HG02970 (cell line): ENCODE measurements around the gene GGACT.
"Not testable (repeated sequence)": the region's sequence is repeated elsewhere in the genome, so short reads cannot be mapped to it uniquely, and the experiment has no call there.

ENCODE experiments used
- ATAC-seq: cut with Tn5 transposase; IDR thresholded peaks from one replicate; pipeline ENCODE4 v1.9.1; 2021; ENCODE audit warnings: mild to moderate bottlenecking, moderate library complexity, moderate number of reproducible peaks; ENCODE audit not compliant: unreplicated experiment, low FRiP score

GGACT gene

DNA sequence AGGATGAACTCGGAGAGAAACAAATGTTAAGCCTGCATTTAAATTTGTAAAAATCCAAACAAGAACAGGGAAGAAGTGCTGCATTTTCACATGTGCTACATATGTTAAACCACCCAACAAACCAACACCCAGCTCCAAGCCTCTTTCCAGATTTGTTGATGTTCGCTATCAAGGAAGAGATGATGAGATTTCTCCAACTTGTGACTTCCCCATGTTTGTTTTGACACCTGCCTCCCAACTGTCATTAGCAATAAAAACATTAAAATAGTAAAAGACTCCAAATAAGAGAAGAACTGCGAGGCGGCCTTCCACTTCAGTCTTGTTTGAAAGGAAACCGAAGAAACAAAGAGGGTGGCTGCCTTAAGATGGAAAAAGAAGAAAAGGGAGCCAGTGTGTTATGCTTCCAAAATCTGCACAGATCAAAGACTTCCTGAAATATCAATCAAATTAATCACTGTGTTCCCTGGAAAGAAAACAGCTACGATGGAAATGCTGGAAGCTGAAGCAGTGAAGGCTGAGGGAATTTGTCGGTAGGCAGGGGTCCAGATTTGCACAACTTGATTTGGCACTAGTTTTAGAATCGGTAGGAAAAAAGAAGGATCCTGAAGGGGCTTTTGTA, 14.0 kb upstream of the GGACT start:
- no peak for ATAC-seq

DNA sequence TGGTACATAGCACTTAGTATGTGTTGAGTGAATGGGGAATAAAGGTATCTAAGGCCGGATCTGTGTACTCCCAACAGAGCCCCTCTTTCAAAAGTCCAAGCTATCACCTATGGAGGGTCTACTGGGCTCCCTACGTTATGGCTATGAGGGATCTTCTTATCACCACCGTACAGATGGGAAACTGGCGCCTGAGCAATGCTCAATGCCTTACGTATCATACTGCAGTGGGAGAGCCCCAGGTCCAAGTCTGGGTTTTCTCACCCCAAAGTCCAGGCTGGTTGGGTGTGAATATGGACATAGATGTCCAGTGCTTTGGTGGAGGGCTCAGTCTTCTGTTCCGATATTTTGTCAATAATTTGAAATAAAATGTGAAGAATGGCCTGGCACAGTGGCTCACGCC, 13.1 kb upstream of the GGACT start:
- no peak for ATAC-seq

DNA sequence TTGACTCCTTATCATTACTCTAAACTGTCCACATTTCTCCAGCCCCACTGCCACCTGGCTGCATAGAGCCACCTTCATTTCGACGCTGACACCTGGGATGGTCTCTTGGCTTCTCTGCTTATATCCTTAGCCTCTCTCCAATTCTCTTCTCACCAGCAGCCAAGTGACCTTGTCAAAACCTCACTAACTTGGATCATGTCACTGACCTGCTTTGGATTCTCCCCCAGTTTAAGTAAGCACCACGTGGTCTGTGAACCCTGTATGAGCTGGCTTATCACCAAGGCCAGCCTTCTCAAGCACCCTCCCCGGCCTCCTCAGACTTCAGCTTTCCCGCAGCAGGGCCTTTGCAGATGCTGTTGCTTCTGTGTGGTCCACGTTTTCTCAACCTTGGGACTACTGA, 12.3 kb upstream of the GGACT start:
- ATAC-seq, result no peak

DNA sequence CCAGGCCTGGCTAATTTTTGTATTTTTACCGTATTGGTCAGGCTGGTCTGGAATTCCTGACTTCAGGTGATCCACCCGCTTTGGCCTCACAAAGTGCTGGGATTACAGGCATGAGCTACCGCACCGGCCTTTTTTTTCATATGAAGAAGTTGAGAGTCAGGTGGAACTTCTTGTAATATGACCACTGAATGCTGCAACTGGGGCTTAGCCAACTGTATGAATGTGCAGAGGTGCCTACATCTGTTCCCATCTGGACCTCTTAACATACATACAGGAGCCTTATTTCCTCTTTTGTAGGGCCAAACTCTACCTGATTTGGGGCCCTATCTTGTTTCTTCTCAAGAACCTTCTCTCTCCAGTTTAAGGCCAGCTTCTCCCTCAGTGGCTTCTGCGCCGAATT, 11.9 kb upstream of the GGACT start:
- ATAC-seq, result no peak

DNA sequence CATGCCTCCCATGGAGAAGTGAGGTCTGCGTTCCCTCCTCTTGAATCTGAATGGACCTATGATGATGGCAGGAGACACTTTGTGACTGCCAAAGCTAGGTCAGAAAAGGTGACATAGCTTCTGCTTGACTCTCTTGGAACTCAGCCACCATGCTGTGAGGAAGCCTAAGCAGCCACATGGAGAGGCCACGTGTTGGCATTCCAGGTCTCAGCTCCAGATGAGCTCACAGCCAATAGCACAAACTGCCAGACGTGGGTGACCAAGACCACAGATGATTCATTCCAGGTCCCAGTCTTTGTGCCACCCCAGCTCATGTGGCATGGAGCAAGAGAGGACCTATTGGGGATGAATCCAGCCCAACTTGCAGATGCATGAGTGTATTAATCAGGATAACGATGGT, 8.7 kb upstream of the GGACT start:
- no peak for ATAC-seq

DNA sequence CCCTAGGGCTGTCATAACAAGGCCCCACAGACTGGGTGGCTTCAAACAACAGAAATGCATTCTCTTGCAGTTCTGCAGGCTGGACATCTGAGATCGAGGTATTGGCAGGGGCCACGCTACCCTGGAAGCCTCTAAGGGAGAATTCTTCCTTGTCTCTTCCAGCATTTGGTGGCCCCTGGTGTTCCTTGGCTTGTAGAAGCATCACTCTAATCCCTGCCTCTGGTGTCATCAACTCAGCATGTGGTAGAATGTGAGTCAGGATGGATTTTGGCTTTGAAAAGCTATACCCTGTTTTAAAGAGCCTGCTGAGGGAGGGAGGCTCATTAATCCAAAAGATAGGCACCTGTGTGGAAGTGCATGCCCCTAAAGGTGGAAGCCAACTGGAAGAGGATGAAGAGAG, 7.9 kb upstream of the GGACT start:
- no peak for ATAC-seq

DNA sequence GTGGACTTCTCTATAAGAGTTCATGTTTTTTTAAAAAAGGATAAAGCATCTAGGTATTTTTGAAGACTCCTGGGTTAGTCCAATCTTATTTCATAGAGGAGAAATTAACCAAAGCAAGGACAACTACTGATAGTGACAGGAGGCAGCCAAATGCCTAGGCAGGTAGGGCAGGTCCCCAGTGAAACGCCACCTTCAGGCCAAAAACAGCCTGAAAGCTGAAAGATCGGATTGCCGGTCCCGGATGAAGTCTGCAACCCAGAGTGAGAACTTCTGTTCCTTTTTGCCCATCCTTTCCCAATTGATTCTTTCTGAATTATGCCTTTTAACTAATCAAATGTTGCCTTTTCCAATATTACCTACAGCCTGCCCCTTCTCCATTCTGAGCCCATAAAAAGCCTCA, 6.1 kb upstream of the GGACT start:
- ATAC-seq, result no peak

DNA sequence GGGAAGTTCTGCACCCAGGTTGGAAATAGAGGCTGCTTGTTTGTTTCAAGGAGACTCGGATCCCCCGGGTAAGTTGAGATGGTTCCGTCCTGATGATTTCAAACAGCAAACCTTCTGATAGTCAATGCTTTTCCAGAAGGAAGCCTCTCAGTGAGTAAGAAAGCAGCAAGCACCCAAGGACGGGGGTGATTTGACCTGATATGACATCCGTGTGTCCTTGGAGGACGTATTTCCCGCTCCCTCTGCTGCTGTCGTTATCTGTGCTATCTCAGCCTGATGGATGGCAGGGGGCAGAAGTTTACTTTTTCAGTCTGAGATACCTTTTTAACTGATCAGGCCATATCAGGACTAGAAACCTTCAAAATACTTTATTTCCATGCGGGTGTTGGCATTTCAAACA, 5.7 kb upstream of the GGACT start:
- ATAC-seq, result no peak

DNA sequence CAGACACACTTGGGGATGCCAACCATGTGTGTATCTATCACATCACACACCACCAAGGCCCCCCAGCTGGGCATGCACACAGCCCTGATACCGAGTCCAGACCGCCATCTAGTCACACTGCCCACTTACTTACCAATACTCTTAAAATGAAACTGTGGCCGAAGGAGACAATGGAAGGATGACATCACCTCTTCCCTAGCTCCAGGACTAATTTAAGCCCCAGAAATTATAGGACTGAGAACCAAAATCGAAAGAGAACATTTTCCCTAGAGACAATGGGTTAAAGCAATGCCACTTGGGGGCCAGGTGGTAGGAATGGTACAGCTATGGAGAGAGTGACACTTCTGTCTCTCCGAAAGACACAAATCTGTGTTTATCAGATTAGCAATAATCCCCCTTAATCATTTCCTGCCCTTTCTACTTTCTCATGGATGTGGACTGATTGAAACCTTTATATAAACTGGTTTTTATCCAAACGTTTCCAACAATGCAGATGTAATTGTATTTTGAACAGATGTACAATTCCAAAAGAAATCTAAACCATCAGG, 663 bp upstream of the GGACT start:
- ATAC-seq, result no peak

DNA sequence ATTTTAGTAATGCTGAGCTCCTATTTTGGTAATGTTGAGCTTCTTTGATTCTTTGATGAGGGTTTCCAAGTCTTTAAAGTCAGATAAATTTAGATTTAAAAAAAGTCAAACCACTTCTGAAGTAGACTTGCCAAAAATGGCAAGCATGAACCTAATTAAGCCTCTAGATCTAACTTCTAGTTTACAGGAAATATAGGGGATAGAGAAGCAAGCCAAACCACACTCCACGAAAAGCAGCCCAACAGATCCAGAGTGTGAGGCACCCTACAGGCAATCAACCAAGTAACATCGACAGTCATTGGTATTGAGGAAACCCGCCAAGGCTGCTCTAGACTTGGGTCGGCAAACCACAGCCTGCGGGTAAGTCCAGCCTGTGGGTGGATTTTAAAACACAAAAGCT, 3.7 kb downstream of the GGACT start:
- no peak for ATAC-seq

DNA sequence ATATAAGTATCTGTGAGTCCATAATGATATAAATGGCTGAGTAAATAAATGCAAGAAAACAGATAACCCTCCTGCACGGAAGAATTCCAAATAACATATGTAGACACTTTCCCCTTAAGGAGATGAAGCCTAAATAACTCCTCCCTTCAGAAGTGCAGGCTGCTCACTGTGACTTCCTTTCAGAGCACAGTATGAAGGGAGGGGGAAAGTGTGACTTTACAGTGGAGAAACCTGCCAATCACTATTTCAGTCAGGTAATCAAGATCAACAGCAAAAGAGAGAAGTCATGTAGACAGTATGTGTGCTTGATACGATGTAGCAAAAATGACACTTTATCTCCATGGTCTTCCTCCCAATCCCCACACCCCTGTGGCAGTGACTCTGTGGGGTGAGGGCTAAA, 7.1 kb downstream of the GGACT start:
- no peak for ATAC-seq

DNA sequence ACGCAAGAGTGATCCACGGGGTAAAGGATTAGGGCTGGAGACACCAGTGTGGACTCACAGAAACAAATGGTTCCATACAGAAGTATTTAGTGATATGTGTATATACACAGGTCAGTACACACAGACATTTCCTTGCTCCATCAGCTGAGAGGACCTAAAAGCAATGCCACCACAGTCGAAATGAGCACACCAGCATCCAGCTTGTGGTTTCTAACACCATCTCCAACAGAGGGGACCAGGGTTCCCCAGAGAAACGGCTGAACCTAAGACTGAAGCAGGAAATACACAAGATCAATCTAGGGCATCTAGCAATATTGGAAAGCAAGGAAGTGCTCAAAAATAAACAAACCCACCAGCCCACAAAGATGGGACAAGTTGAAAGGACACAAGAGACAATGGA, 7.6 kb downstream of the GGACT start:
- no peak for ATAC-seq

DNA sequence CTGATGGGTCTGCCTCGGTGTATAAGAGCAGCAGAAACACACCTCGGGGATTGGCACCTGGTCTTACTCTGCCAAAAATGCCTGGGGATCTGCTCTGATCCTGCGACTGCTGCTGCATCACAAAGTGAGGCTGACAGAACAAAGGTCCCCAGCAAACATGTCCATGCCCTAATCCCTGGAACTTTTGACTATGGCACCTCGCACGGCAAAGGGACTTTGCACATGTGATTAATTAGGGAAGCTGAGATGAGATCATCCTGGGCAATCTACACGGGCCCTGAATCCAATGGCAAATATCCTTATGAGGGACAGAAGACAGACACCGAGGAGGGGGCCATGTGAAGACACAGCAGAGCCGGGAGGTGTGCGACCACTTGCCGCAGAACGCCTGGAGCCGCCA, 8.5 kb downstream of the GGACT start:
- ATAC-seq, result no peak

DNA sequence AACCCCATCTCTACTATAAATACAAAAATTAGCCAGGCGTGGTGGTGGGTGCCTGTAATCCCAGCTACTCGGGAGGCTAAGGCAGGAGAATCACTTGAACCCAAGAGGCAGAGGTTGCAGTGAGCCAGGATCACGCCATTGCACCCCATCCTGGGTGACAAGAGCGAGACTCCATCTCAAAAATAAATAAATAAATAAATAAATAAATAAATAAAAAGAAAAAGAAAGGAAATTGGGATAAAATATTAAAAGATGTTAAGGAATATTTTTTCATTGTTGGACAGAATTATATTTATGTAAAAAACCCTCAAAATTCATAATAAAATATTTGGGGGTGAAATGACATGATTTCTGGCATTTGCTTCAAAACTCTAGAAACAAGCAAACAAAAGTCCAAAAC, 11.3 kb downstream of the GGACT start:
- ATAC-seq, result not testable (repeated sequence)

DNA sequence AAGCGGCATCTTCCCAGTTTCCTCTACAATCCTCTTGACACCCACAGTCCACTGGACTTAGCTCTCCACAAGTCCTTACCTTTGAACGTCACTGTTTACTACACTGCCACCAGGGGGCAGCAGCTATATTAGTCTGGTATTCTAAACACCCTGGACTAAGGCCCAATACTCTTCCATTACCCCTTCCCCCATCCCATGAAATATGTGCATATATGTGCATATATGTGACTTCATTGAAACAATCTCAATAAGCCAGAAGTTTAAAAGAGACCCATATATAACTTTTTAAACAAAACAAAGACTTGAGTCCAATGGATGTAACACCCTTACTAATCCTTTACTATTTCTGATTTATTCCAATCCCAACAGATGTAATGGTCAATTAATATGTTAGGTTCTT, 15.5 kb downstream of the GGACT start:
- ATAC-seq, result peak; percentile 82

DNA sequence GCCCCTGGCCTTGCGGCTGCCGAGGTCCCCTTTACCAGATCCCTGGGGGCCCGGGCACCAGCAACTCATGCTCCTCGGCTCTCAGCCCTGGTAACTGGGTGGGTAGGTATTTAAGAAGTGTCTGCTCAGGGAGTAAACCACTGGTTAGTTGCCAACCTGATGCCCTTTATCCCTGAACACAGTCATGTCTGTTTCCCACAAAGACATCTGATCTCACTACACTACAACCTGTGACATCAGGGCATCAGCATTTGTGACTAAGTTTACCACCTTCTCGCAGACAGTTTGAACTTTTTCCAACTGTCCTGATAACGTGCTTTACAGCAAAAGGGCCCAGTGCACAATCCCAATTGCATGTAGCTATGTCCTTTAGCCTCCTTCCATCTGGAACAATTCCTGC, 22.0 kb downstream of the GGACT start:
- ATAC-seq, result no peak

DNA sequence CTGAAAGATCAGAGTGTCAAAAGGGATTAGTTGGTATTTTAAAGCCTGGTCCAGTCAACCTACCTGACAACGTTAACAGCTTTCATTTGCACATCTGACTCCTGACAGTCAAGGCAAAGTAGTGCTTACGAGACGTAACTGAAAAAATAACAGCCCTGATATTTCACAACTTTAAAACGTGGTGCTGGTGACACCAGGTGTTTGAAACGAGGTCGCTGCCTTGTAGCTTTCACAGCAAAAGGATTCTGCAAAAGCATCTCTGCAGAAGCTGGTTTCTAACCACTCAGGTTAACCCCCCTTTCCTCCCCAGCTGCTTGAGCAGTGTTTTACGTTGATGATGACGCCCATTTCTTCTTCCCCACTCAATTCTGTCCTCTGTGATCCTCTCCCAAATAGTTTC, 23.3 kb downstream of the GGACT start:
- ATAC-seq, result no peak

DNA sequence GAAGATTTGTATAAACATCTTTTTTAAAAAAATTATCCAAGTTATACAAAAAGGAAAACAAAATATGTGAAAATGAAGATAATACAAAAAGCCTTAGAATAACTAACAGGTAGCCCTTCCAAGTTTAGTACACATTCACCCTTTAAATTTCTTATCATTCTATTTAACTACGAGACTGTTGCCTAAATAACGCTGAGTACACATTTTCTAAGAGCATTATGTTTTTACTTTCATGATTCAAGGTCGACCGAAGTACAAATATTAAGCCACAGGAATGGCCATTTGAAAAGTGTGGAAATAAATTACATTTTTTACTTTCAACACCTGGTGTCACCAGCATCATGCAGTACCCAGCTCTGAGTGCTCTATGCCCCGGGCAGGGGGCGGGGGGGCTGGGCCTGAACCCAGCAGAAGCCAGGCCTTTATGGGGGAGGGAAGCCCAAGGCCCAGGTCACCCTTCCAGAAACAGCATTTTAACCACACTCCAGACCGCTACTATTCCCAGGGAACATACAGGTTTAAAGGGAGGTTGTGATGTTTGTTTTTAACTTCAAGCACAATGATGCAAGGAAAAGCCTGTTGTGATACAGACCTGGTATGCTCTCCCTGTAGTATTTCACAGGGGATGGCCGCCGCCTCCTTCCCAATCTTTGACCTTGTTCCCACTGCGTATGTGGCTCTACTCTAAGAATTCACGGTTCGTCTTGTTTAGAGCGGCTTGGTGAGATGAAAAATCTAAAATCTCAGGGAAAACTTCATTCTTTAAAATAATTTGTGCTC, 24.0 kb downstream of the GGACT start:
- ATAC-seq, result no peak

DNA sequence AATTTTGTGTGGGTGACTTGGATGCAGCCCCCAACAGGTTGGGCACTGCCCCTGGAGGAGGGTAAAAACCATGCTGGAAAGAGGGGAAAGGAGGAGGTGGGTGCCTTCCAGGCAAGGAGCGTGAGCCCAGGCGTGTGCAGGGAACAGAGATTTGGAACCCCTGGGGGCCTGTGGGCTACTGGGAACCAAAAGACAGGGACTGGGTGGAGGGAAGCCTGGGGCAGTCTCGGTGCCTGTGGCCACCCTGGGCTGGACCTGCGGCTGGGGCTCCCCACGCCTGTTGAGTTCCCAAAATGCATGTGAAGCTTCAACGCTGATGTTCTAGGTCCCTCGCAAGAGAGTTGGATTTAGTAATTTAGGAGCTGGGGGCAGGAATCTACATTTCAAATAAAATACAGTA, 24.8 kb downstream of the GGACT start:
- no peak for ATAC-seq

DNA sequence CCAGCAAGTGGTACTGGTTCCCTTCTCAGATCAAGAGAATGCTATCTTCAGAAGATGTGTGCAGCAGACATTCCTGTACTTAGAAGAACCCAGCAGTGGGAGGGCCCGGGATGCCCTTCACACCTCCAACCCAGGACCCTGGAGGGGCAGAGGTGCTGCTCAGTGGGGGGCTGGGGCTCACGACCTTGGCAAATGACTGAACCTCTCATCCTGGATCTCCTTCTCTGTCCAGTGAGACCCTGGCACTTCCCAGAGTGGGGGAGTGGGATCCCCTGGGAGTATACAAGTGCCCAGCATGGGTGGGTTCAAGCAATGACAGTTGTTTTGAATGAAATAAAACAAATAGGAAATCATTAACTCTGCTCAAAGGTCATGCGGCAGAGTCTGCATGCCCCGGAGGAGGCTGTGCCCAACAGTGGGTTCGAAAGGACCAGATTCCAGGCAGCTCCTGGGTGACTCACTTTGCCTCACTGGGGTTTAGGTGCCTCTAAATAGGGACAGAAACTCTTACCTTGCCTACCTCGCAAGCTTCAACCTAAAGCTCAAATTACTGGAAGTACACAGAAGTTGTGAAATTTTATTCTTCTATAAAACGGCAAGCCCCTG, 26.9 kb downstream of the GGACT start:
- ATAC-seq, result no peak

DNA sequence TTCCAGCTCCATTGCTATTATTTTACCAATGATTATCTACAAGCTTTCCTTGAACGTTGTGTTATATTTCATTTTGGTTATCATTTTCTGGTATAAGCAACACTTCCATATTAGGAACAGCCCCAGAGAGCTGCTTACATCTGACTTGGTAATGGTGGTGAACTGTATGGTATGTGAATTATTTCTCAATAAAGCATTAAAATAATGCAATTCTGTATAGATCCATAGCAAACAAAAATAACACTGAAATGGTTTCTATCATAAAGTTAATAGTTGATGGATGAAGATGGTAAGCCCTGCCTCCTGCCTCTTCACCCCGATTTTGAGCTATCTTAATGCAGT, 27.5 kb downstream of the GGACT start:
- no peak for ATAC-seq
